Kidney (tissue), 14 donors: ENCODE data around the gene DENR. TPM values are rescaled to one million over a fixed set of nuclear protein-coding genes. Genes with fewer than 3 reads are reported as not detected.
"Not testable (repeated sequence)": the region's sequence is repeated elsewhere in the genome, so short reads cannot be mapped to it uniquely, and the experiment has no call there.

ENCODE experiments used
- DNase-seq, 5 donors: peaks; one replicate each; pipeline ENCODE4 v3.0.0-alpha.2; 2013 to 2020
- FAIRE-seq: peaks from 2 replicates; lab custom pipeline; 2012; peaks lifted over from hg19 to GRCh38; lab: Jason Lieb, UNC
- H3K27ac ChIP-seq, 2 donors: one replicate each; pipeline ENCODE4 v1.7.0; 2013; ENCODE audit warnings: low read depth in 2 of 2, low read length in 2 of 2, inconsistent platforms in 1 of 2
- H3K27me3 ChIP-seq: one replicate; pipeline ENCODE4 v1.7.1; 2013; ENCODE audit warnings: low read length, inconsistent platforms; ENCODE audit not compliant: control insufficient read depth, insufficient read depth
- H3K36me3 ChIP-seq, 3 donors: one replicate each; pipeline versions ENCODE4 v1.7.0 to v1.7.1; 2013; ENCODE audit warnings: low read length in 3 of 3, control low read depth in 1 of 3, inconsistent platforms in 1 of 3; ENCODE audit not compliant: insufficient read depth in 3 of 3, control insufficient read depth in 2 of 3
- H3K4me1 ChIP-seq, 3 donors: one replicate each; pipeline versions ENCODE4 v1.7.0 to v1.7.1; 2013; ENCODE audit warnings: low read length in 3 of 3, inconsistent platforms in 1 of 3, low read depth in 1 of 3; ENCODE audit not compliant: control insufficient read depth in 2 of 3, insufficient read depth in 2 of 3
- H3K4me3 ChIP-seq, 3 donors: one replicate each; pipeline versions ENCODE4 v1.7.0 to v1.8.1; 2013; ENCODE audit warnings: low read length in 3 of 3, control low read depth in 1 of 3, inconsistent platforms in 1 of 3
- H3K9ac ChIP-seq, 3 donors: one replicate each; pipeline versions ENCODE4 v1.7.0 to v1.7.1; 2013; ENCODE audit warnings: low read length in 3 of 3, control low read depth in 1 of 3, inconsistent platforms in 1 of 3
- H3K9me3 ChIP-seq, 3 donors: one replicate each; pipeline versions ENCODE4 v1.7.0 to v1.7.1; 2013; ENCODE audit warnings: low read length in 3 of 3, control low read depth in 1 of 3, inconsistent platforms in 1 of 3; ENCODE audit not compliant: control insufficient read depth in 2 of 3, insufficient read depth in 1 of 3
- CTCF ChIP-seq: IDR thresholded peaks from 3 replicates; pipeline ENCODE4 v1.5.1; 2012; ENCODE audit warnings: mild to moderate bottlenecking, moderate library complexity, borderline replicate concordance; ENCODE audit not compliant: insufficient read depth; ENCODE audit errors: extremely low read depth
- intact Hi-C: fragments of 100-400 bp; cut with DNase I; formaldehyde crosslinking; loops from one replicate; pipeline ENCODE4 v1.11.1; 2022
- polyA plus RNA-seq: library from polyadenylated mRNA; stranded (reverse); fragments of 350-450 nt; fragmentation: Illumina TruSeq; extraction: RNeasy Lipid Tissue Mini Kit (QIAGEN cat#74804); gene quantifications from one replicate; pipeline ENCODE4 v1.2.3, GENCODE V29; 2014; ENCODE audit warnings: low read depth, low replicate concordance; ENCODE audit not compliant: insufficient read depth
- total RNA-seq: library from RNA; stranded (reverse); fragmentation: NEBNext Ultra II Directional; extraction: Animal tissue kit (Norgen Biotek cat#: 25700); gene quantifications from one replicate; pipeline ENCODE4 v1.2.1, GENCODE V29; 2021
- donor health status: control.
- donor health status: control.
- donor health status: control.
- donor health status: control.
- donor health status: control.
- donor health status: DM: yes; HTN: yes; CAD: no.
- donor health status: Normal renal cell carcinoma (clear cell type).

The DENR gene
- total and polyA plus RNA-seq, 2 donors from 2014 or later = 31.5 to 35.7 TPM

DNA sequence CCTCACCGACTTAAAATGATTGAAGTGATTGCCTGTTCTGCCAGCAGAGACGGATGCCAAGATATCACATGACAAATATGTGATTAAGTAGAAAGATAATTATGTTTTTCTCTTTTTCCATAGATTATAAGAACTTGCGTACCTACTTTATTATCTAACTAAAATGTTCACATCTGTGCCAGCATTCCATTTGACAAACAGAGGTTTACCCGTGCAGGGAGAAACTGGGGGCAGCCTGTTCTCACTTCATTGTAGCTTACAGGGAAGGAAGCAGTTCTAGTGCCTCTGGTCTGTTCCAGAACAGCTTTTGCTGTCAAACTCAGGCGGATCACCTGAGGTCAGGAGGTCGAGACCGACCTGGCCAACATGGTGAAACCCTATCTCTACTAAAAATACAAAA is 51.3 kb downstream of the DENR start:
- DNase-seq = no peak
- intact Hi-C loops = no loop called here
- H3K27ac ChIP-seq = no peak overlapping the region
- H3K4me1 ChIP-seq = no peaks in the 10 kb centered on the region
- no peak for TF ChIP-seq CTCF
- no peak overlapping the region for H3K9ac ChIP-seq
- H3K27me3 ChIP-seq = no peaks in the 10 kb centered on the region
- H3K9me3 ChIP-seq = no peaks in the 10 kb centered on the region
- no peaks in the 10 kb centered on the region for H3K36me3 ChIP-seq
- no peak overlapping the region for H3K4me3 ChIP-seq
- FAIRE-seq = no peak

DNA sequence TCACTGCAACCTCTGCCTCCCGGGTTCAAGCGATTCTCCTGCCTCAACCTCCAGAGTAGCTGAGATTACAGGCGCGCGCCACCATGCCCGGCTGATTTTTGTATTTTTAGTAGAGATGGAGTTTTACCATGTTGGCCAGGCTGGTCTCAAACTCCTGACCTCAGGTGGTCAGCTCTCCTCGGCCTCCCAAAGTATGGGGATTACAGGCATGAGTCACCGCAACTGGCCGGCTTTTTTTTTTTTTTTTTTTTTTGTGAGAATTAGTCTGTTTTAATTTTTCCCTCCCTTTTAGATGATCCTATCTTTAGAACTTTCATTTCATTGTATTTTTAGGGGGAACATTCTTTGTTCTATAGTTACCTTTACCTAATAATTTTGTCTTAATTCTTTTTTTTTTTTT is 52.3 kb downstream of the DENR start:
- H3K9me3 ChIP-seq, H3K27me3 ChIP-seq, H3K9ac ChIP-seq, DNase-seq, H3K36me3 ChIP-seq, FAIRE-seq, H3K4me1 ChIP-seq, intact Hi-C loops, H3K27ac ChIP-seq, H3K4me3 ChIP-seq: not testable (repeated sequence)

DNA sequence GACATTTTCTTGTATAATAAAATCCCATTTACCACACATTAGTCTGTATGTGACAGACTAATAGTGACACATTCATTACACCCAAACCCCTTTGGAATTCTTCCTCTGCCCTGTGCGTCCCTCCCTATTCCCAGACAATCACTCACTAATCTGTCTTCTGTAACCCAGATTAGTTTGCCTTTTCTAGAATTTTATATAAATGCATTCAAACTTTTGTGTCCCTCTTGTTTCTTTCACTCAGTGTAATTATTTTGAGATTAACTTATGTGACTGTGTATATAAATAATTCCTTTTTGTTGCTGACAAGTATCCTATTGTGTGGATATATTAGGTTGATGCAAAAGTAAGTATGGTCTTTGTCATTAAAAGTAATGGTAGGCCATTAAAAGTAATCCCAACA is 55.0 kb downstream of the DENR start:
- H3K4me3 ChIP-seq = no peak overlapping the region
- TF ChIP-seq CTCF = no peak
- no peaks in the 10 kb centered on the region for H3K36me3 ChIP-seq
- intact Hi-C loops = no loop called here
- H3K9ac ChIP-seq = no peak overlapping the region
- no peak overlapping the region for H3K27ac ChIP-seq
- DNase-seq (no peak), FAIRE-seq (no peak)
- no peaks in the 10 kb centered on the region for H3K4me1 ChIP-seq
- H3K9me3 ChIP-seq = no peaks in the 10 kb centered on the region
- no peaks in the 10 kb centered on the region for H3K27me3 ChIP-seq

- Histone ChIP-seq H3K27me3 (no peaks in the 10 kb centered on the region), H3K27ac (no peak overlapping the region), H3K9me3 (no peaks in the 10 kb centered on the region), H3K9ac (no peak overlapping the region), H3K4me1 (no peaks in the 10 kb centered on the region), H3K36me3 (no peaks in the 10 kb centered on the region), H3K4me3 (no peak overlapping the region)
- DNase-seq (no peak), FAIRE-seq (no peak)
- no peak for TF ChIP-seq CTCF
- intact Hi-C loops = no loop called here
Measured at GRCh38 chr12:122811777-122812176, 59.2 kb downstream of the DENR start.
